ENCODE results near the gene NOS3.

GRCh38 chr7:151035026-151035717 lies 44.4 kb downstream of the NOS3 start:
- TF ChIP-seq YY2 (tag by site-specific recombination; IDR thresholded peaks at IDR 0.05) = no peak
- no peak for TF ChIP-seq OVOL3 (tag by site-specific recombination; IDR thresholded peaks at IDR 0.05)

Data from HEK293 (cell line).